Stimulated activated CD4-positive, alpha-beta T cell treated with anti-CD3 and anti-CD28 coated beads, Interleukin-2, amount 100 ng/mL, for 24 hours (primary cell): ENCODE results near the gene SDR42E2.
"Not testable (repeated sequence)": the region's sequence is repeated elsewhere in the genome, so short reads cannot be mapped to it uniquely, and the experiment has no call there.

Source experiments
- DNase-seq, 2 donors: peaks; one replicate each; pipeline ENCODE4 v3.0.0-alpha.2; 2020

SDR42E2 gene

DNA sequence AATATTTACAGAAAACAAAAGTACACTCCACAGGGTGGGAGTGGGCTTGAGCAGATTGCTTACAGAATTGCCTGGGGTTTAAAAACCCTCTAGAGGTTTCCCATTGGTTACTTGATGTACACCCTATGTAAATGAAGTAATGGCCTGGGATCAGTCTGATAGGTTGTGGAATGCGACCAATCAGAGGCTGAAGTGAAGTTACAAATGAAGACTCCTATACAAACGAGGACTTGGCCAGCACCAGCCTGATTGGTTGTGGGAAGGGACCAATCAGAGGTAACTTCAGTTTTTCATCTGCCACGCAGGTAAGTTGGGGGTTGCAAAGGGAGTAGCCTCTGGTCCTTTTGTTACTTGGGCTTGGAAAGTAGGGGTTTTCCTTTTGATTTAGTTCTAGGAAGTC is 52.6 kb downstream of the SDR42E2 start:
- DNase-seq = no peak

DNA sequence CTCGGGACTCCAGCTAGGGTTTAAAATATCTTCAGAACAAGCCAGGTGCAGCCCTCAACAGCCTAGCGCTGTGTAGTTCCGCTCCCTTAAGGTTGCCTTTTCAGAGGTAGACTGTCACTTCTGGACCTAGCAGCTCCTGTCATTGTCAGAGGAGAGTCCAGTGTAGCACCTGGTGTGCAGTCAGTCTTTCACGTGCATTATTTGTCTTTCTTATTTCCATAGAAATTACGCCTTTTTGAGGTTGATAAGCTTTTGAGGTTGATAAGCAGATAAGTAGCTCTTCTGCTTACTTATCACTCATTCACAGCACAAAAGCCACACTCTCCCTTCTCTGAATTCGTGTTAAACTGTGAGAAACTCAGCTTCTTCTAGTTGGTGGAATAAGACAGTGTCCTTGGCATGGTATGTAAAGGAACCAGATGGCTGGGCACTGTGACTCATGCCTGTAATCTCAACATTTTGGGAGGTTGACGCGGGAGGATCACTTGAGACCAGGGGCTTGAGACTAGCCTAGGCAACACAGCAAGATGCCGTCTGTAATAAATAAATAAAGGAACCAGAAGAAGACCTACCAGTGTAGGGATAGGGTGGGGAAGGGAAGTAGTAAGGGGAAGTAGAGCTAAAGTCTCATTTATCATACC is 54.0 kb downstream of the SDR42E2 start:
- DNase-seq = no peak

GRCh38 chr16:22216832-22217225 is 54.5 kb downstream of the SDR42E2 start:
- DNase-seq = not testable (repeated sequence)

DNA sequence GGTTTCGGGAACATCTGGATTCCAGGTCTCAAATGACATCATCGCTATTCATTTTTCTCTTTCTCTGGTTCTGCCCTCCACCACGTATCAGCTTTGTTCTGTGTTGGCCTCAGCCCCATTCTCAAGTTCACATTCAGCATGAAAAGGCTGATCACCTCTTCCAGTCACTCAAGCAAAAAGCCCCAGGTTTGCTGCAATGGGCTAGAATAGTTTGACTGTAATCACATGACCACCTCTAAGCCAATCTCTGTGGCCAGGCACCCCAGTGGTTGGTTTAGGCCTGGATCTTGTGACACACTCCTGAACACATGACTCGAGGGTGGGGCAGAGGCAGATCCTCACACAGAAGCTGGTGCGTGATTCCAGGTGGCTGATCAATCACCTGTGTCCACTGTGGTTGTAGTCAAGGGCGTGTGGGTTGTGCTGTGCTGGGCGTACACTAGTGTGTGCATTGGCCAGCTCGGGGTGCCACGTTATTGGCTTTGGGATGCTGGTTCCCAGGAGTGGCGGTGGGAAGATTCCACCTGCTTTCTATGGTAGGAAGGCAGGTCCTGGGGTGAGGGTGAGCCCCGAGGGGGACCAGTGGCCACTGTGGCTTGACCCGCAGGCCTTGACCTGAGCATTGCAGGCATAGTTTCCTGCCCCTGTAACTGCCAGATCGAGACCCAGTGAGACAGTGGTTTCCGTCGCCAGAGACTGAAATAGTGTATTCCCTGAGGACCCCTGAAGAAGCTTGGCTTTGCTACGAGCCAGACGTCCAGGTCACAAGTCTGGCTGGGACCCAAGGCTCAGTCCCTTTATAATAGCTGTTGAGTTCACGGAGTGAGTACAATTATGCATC is 55.8 kb downstream of the SDR42E2 start:
- no peak for DNase-seq

DNA sequence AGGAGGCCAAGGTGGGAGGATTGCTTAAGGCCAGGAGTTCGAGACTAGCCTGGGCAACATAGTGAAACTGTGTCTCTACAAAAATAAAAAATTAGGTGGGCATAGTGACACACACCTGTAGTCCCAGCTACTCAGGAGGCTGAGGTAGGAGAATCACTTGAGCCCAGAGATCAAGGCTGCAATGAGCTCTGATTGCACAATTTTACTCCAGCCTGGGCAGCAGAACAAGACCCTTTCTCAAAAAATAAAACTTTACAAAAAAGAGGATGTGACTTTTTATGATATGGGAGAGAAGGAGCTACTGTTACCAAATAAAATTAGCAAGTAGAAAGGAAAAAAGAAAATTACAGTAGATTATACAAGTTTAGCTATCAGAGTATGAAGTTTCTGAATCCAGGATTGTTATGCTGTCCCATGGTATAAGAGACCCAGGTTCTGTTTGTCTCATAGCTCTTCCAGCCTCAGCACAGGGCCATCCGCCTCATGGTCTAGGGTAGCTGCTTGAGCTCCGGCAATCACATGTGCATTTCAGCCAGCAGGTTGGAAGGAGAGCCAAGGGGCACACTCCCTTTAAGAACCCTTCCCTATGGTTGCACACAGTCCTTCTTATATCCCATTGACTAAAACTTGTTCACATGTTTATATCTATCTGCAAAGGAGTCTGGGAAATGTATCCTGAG is 57.2 kb downstream of the SDR42E2 start:
- no peak for DNase-seq

DNA sequence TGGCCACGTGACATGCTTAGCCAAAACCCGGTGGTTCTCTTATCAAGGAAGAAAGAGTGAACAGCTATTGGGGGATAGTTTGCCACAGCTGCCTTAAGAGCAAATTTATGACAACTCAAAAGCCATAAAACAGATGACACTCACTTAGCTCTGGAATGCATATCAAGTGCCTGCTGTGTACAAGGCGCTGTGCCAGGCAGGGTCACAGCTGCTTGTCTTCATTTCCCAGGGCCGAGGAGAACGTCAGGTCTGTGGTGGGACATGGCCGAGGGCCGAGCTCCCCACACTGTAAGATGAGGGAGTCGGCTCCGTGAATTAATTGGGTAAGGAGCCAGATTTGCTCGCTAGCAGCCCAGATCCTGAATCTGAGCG is 57.7 kb downstream of the SDR42E2 start:
- no peak for DNase-seq

DNA sequence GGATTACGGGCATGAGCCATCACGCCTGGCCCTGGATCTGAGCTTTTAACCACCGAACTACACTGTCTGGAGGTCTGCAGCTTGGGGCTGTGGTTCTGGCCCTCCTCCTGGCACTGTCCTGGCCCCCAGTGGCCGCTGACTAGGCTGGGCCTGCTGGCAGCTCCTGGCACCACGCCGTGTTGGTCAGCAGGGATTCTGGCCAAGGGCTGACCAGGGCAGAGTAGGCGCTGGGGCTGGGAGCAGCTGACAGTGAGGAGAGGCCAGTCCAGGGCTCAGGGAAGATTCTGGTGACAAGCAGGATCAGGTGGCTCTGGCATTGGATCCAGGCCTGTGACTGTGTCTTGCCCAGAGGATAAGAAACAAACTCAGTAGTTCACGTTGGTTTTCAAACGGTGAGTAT is 58.4 kb downstream of the SDR42E2 start:
- DNase-seq = no peak

GRCh38 chr16:22222006-22222405 is 59.7 kb downstream of the SDR42E2 start:
- no peak for DNase-seq

DNA sequence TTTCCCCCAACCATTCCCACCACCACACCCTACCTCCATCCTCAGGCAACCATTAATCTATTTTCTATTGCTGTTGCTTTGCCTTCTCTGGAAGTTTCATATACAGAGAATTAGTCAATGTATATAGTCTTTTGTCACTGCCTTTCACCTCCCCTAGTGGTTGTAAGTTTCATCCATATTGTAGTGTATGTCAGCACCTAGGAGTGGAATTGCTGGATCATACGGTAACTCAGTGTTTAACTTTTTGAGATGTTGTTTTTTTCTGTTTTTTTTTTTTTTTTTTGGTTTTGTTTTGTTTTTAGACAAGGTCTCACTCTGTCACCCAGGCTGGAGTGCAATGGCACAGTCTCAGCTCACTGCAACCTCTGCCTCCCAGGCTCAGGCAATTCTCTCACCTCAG is 60.7 kb downstream of the SDR42E2 start:
- DNase-seq = no peak

DNA sequence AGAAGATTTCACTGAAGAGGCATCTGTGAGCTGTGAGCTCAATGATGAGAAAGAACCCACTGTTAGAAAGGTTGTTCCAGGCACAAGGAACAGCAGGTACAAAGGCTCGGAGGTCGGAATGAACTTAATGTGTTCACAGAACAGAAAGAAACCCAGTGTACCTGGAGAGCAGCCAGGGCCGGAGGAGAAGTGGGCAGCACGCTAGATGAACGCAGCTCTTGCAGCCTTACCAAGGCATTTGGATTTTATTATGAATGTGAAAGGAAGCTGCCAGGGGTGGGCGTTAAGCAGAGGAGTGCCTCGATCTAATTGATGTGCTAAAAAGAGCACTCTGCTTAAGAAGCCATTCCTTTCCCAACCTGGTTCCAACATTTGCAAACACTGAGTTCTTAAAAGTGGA is 62.8 kb downstream of the SDR42E2 start:
- no peak for DNase-seq

GRCh38 chr16:22229889-22230288 is 67.6 kb downstream of the SDR42E2 start:
- no peak for DNase-seq

DNA sequence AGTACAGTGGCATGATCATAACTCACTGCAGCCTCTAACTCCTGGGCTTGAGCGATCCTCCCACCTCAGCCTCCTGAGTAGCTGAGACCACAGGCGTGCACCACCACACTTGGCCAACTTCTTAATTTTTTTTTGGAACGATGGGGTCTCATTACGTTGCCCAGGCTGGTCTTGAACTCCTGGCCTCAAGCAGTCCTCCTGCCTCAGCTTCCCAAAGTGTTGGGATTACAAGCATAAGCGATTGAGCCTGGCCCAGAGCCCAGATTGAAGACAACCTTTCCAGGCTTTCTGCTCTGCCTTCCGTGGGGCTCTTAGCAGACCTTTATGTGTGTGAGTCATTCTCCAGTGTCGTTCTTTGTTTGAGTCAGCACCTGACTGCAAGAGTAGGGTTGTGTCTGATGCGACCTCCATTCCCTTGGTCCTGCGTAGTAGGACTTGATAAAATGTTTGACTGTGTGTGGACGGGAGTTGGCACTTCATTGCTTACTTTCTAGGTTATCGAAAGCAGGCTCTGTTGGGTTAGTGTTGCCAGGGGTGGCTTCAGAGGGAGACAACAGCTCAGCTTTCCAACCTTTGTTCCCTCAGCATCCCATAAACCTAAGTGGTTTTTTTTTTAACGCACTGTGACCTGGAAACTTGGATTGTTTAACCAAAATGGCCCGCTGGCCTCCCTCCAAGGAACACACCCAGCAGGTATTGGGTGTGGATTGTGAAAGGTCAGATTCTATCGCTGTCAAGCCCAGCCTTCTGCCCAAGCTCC is 70.2 kb downstream of the SDR42E2 start:
- DNase-seq = peak; percentile 30 to 40

GRCh38 chr16:22233037-22233372 is 70.7 kb downstream of the SDR42E2 start:
- DNase-seq = no peak

DNA sequence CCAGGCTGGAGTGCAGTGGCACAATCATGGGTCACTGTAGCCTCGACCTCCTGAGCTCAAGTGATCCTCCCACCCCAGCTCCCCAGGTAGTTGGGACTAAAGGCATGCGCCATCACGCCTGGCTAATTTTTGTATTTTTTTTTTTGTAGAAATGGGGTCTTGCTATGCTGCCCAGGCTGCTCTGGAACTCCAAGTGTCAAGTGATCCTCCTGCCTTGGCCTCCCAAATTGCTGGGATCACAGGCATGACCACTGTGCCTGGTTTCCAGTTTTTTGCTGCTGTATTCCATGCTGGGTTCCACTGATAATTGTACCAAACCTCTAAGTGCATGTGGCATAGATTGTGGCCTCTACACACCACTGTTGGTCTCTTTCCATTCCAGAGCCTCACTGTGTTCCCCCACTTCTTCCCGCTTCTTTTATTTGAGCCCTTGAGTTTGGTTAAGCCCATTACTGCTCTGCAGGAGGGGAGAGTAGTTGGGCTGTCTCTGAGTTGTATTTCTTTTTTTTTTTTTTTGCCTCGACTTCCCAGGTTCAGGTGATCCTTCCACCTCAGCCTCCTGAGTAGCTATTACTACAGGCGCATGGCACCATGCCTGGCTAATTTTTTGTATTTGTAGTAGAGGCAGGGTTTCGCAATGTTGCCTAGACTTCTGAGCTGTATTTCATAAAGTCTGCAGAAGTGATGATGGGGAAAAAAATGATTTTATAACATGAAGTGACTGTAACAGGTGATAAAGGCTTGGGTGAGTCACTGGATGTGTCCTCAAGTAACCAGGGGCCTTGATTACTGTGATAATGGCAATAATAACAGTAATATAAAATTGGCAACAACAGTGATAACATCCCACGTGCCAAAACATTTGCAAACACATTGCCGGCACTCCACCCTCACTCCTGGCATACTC is 73.8 kb downstream of the SDR42E2 start:
- DNase-seq = no peak

DNA sequence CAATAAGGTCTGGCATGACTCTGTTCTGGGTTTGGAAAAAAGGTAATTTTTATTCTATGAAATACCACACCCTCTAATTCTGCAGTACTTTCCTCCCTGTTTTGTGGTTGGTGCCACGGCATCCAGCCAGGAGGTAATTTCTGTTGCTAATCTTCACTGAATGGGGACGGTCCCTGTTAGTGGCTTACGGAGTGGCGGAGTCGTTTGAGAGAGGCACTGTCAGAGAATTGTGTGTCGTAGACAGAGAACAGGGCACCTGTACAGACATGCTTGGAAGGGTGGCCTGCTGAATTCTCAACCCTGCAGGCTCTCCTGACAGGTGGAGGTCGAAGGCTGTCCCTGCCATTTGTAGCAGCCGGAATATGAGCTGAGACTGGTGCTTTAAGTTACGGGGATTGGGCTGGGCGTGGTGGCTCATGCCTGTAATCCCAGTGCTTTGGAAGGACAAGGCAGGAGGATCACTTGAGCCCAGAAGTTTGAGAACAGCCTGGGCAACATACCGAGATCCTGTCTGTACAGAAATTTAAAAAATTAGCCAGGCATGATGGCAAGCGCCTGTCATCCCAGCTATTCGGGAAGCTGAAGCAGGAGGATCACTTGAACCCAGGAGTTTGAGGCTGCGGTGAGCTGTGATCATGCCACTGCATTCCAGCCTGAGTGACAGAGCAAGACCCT is 77.0 kb downstream of the SDR42E2 start:
- DNase-seq = no peak

GRCh38 chr16:22240023-22240710 is 77.9 kb downstream of the SDR42E2 start:
- no peak for DNase-seq
